Stomach (tissue), 4 donors: ENCODE results near the gene RPTOR.

ENCODE experiments used
- CTCF ChIP-seq, 7 experiments: fragments of 450-650 bp in 4 of 7; fragments of 200-600 bp in 3 of 7; sonication (generic) in 3 of 7; IDR thresholded peaks; one replicate each; pipeline ENCODE4 v1.5.1; 2016 to 2019; ENCODE audit warnings: antibody characterized with exemption in 7 of 7, control low read depth in 2 of 7, mild to moderate bottlenecking in 1 of 7
- EP300 ChIP-seq: sonication (generic); formaldehyde crosslinking; IDR thresholded peaks from one replicate; pipeline ENCODE4 v1.6.1; 2017; ENCODE audit warnings: antibody characterized with exemption
- POLR2A ChIP-seq, 4 donors: fragments of 450-650 bp; IDR thresholded peaks; one replicate each; pipeline ENCODE4 v1.6.1; 2016; ENCODE audit warnings: antibody characterized with exemption in 4 of 4, control low read depth in 2 of 4, mild to moderate bottlenecking in 1 of 4, moderate library complexity in 1 of 4
- POLR2AphosphoS5 ChIP-seq, 3 donors: sonication (generic); formaldehyde crosslinking; IDR thresholded peaks; one replicate each; pipeline ENCODE4 v1.6.1; 2016; ENCODE audit warnings: antibody characterized with exemption in 3 of 3

- TF ChIP-seq CTCF (IDR thresholded peaks at IDR 0.05) (no peak), POLR2AphosphoS5 (IDR thresholded peaks at IDR 0.05) (no peak), POLR2A (IDR thresholded peaks at IDR 0.05) (no peak), EP300 (no peak)
Observed at GRCh38 chr17:80860101-80860671, 315.5 kb downstream of the RPTOR start.
